Keratinocyte (primary cell): ENCODE results near the gene HELLS. TPM values are rescaled to one million over a fixed set of nuclear protein-coding genes. Genes with fewer than 3 reads are reported as not detected.
"Not testable (repeated sequence)": the region's sequence is repeated elsewhere in the genome, so short reads cannot be mapped to it uniquely, and the experiment has no call there.

Experiments used
- DNase-seq: peaks from one replicate; pipeline ENCODE4 v3.0.0-alpha.2; 2011; ENCODE audit warnings: low read depth, missing footprints, low spot score
- FAIRE-seq: peaks from 2 replicates; lab custom pipeline; 2011; peaks lifted over from hg19 to GRCh38; lab: Jason Lieb, UNC
- H2AFZ ChIP-seq: 2 replicates; pipeline ENCODE4 v1.6.0; 2012; ENCODE audit warnings: low read length, control low read depth, inconsistent platforms; ENCODE audit not compliant: control insufficient read depth
- H3K27ac ChIP-seq: 2 replicates; pipeline ENCODE4 v1.5.1; 2011; ENCODE audit warnings: low read length; ENCODE audit not compliant: control insufficient read depth, insufficient read depth
- H3K27me3 ChIP-seq: 3 replicates; pipeline ENCODE4 v1.6.0; 2011; ENCODE audit warnings: low read length; ENCODE audit not compliant: control insufficient read depth, insufficient read depth; ENCODE audit errors: extremely low read depth
- H3K36me3 ChIP-seq, 2 experiments: 2 replicates in 1 of 2; 3 replicates in 1 of 2; pipeline ENCODE4 v1.5.1; 2011; ENCODE audit warnings: low read length in 2 of 2, mild to moderate bottlenecking in 1 of 2; ENCODE audit not compliant: control insufficient read depth in 2 of 2, insufficient read depth in 2 of 2; ENCODE audit errors: extremely low read depth in 1 of 2
- H3K4me1 ChIP-seq: 3 replicates; pipeline ENCODE4 v1.5.1; 2011; ENCODE audit warnings: low read length; ENCODE audit not compliant: control insufficient read depth, insufficient read depth; ENCODE audit errors: extremely low read depth
- H3K4me2 ChIP-seq: 3 replicates; pipeline ENCODE4 v1.6.0; 2011; ENCODE audit warnings: low read depth, low read length; ENCODE audit not compliant: control insufficient read depth, insufficient read depth; ENCODE audit errors: extremely low read depth
- H3K4me3 ChIP-seq, 3 experiments: fragments of 200-600 bp in 1 of 3; sonication (generic) in 1 of 3; 2 replicates in 2 of 3; 3 replicates in 1 of 3; pipeline ENCODE4 v1.5.1; 2011 to 2016; ENCODE audit warnings: low read length in 3 of 3, mild to moderate bottlenecking in 3 of 3, control low read depth in 2 of 3, inconsistent platforms in 1 of 3, low read depth in 1 of 3, mixed read lengths in 1 of 3, mixed run types in 1 of 3, moderate library complexity in 1 of 3; ENCODE audit not compliant: control insufficient read depth in 2 of 3, insufficient read depth in 2 of 3; ENCODE audit errors: extremely low read depth in 1 of 3
- H3K79me2 ChIP-seq: 2 replicates; pipeline ENCODE4 v1.6.0; 2012; ENCODE audit warnings: low read length; ENCODE audit not compliant: control insufficient read depth, insufficient read depth
- H3K9ac ChIP-seq: 3 replicates; pipeline ENCODE4 v1.6.0; 2011; ENCODE audit warnings: low read length; ENCODE audit not compliant: control insufficient read depth, insufficient read depth; ENCODE audit errors: extremely low read depth
- H3K9me1 ChIP-seq: 3 replicates; pipeline ENCODE4 v1.6.0; 2011; ENCODE audit warnings: low read length; ENCODE audit not compliant: control insufficient read depth, insufficient read depth; ENCODE audit errors: extremely low read depth
- H3K9me3 ChIP-seq: 2 replicates; pipeline ENCODE4 v1.5.1; 2012; ENCODE audit warnings: low read depth, low read length; ENCODE audit not compliant: control insufficient read depth
- H4K20me1 ChIP-seq: 3 replicates; pipeline ENCODE4 v1.6.0; 2011; ENCODE audit warnings: low read length; ENCODE audit not compliant: control insufficient read depth, insufficient read depth; ENCODE audit errors: extremely low read depth
- EZH2 ChIP-seq: IDR thresholded peaks from one replicate; pipeline ENCODE4 v1.6.1; 2012; ENCODE audit warnings: inconsistent platforms, mild to moderate bottlenecking, low read length, moderate library complexity
- dilution Hi-C: fragments of 300-500 bp; cut with MboI; formaldehyde crosslinking; loops from one replicate; pipeline ENCODE4 v1.7.0; 2020; ENCODE audit warnings: low sequenced_read_pairs; ENCODE audit not compliant: extremely low pct_ligation_motif_present
- polyA plus RNA-seq, 5 experiments: library from polyadenylated mRNA; depleted of rRNA in 3 of 5; stranded (reverse) in 3 of 5; stranded (forward) in 1 of 5; unstranded in 1 of 5; fragments of >200 nt; gene quantifications; 1 replicate in 1 of 5; 2 replicates in 3 of 5; 3 replicates in 1 of 5; pipeline versions ENCODE4 v1.2.1 to v1.2.3, GENCODE V29; 2011 to 2012; ENCODE audit warnings: missing spikeins in 2 of 5, low read depth in 1 of 5, low replicate concordance in 1 of 5
- TF ChIP-seq, protein P1 (sequence below), 3 experiments: IDR thresholded peaks in 1 of 3; conservative IDR thresholded peaks in 1 of 3; optimal IDR thresholded peaks in 1 of 3; 2 replicates in 2 of 3; 3 replicates in 1 of 3; pipeline versions ENCODE3 to v1.5.1; 2011; ENCODE audit warnings: low read length in 3 of 3, mild to moderate bottlenecking in 3 of 3, moderate library complexity in 2 of 3, control low read depth in 1 of 3, inconsistent platforms in 1 of 3; ENCODE audit not compliant: insufficient read depth in 2 of 3; ENCODE audit errors: extremely low read depth in 1 of 3

Gene HELLS
- polyA plus RNA-seq, 1 donor (not counting 4 experiments of a cell fraction or from before 2014, with no cell fraction given): 16.4 TPM

DNA sequence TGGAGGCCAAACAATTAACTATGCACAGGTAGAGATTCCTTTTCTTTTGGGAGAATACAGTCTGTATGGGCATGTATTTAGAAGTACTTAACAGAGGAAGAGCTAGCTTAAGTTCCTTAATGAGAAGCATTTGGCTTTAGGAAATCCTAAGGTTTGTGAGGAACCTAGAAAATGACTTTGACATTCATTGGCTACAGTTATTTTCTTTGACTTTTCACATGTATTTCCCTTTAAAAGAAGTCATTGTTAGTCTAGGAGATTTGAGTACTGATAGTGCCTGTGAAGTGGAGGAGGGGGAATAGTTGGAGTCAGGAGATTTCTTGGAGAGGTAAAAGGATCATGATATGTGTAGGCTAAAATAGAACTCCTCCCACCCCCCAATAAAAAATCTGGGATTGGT lies 3.6 kb downstream of the HELLS start:
- H3K9me3 ChIP-seq: no peaks in the 10 kb centered on the region
- no peak for TF ChIP-seq EZH2
- TF ChIP-seq, protein P1, sequence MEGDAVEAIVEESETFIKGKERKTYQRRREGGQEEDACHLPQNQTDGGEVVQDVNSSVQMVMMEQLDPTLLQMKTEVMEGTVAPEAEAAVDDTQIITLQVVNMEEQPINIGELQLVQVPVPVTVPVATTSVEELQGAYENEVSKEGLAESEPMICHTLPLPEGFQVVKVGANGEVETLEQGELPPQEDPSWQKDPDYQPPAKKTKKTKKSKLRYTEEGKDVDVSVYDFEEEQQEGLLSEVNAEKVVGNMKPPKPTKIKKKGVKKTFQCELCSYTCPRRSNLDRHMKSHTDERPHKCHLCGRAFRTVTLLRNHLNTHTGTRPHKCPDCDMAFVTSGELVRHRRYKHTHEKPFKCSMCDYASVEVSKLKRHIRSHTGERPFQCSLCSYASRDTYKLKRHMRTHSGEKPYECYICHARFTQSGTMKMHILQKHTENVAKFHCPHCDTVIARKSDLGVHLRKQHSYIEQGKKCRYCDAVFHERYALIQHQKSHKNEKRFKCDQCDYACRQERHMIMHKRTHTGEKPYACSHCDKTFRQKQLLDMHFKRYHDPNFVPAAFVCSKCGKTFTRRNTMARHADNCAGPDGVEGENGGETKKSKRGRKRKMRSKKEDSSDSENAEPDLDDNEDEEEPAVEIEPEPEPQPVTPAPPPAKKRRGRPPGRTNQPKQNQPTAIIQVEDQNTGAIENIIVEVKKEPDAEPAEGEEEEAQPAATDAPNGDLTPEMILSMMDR (optimal IDR thresholded peaks at IDR 0.05 in 1 of 3, IDR thresholded peaks at IDR 0.05 in 1 of 3, conservative IDR thresholded peaks at IDR 0.05 in 1 of 3; ENCODE audit: extremely low read depth in 1 of 3, insufficient read depth in 2 of 3, low read length in 3 of 3): no peak
- H3K4me3 ChIP-seq: no peak overlapping the region
- no peak overlapping the region for H3K27ac ChIP-seq
- no peaks in the 10 kb centered on the region for H3K27me3 ChIP-seq
- no peaks in the 10 kb centered on the region for H3K36me3 ChIP-seq
- no peaks in the 10 kb centered on the region for H3K9me1 ChIP-seq
- dilution Hi-C loops: no loop called here
- no peak overlapping the region for H3K4me2 ChIP-seq
- H3K4me1 ChIP-seq: peaks cover 7% of the 10 kb centered on the region
- H3K79me2 ChIP-seq: peaks cover 24% of the 10 kb centered on the region
- DNase-seq (no peak), FAIRE-seq (no peak)
- H3K9ac ChIP-seq: no peak overlapping the region
- no peak overlapping the region for H2AFZ ChIP-seq
- no peaks in the 10 kb centered on the region for H4K20me1 ChIP-seq

DNA sequence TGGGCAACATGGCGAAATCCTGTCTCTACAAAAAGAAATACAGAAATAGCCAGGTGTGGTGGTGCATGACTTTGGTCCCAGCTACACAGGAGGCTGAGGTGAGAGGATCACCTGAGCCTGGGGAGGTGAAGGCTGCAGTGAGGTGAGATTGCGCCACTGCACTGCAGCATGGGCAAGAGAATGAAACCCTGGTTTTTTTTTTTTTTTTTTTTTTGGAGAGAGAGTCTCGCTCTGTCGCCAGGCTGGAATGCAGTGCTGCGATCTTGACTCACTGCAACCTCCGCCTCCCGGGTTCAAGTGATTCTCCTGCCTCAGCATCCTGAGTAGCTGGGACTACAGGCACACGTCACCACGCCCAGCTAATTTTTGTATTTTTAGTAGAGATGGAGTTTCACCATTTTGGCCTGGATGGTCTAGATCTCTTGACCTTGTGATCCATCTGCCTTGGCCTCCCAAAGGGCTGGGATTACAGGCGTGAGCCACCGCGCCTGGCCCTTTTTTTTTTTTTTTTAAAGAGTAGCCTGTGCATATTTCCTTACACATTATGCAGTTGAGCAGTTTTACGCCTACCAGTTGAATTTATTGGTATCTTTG lies 22.2 kb downstream of the HELLS start:
- H4K20me1 ChIP-seq, H3K4me2 ChIP-seq, H3K9ac ChIP-seq, dilution Hi-C loops, FAIRE-seq, DNase-seq, H3K79me2 ChIP-seq, H3K27me3 ChIP-seq, H3K9me3 ChIP-seq, H3K4me1 ChIP-seq, H3K36me3 ChIP-seq, H2AFZ ChIP-seq, H3K9me1 ChIP-seq, H3K4me3 ChIP-seq, H3K27ac ChIP-seq: not testable (repeated sequence)

DNA sequence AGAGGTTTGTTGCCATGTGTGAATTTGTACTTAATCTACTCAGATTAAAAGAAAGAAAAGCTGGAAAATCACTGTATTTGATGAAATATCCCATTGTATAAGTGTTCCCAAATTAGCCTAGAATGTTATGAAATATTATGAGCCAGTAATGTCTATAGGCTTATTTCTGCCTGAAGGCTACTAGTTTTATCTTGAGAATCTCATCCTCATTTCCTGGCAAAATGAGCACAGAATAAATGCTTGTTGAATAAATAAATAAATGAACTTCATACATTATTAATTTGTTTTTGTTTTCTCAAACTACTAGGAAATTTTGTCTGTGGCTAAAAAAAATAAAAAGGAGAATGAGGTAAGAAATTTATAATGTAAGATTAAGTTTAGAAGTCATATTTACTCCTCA lies 25.5 kb downstream of the HELLS start:
- TF ChIP-seq EZH2: no peak
- TF ChIP-seq, protein P1 (optimal IDR thresholded peaks at IDR 0.05 in 1 of 3, IDR thresholded peaks at IDR 0.05 in 1 of 3, conservative IDR thresholded peaks at IDR 0.05 in 1 of 3; ENCODE audit: extremely low read depth in 1 of 3, insufficient read depth in 2 of 3, low read length in 3 of 3): no peak
- Histone ChIP-seq H2AFZ (no peak overlapping the region), H3K4me1 (no peaks in the 10 kb centered on the region), H3K27ac (no peak overlapping the region), H3K9me3 (no peaks in the 10 kb centered on the region), H4K20me1 (no peaks in the 10 kb centered on the region), H3K9me1 (no peaks in the 10 kb centered on the region), H3K36me3 (no peaks in the 10 kb centered on the region), H3K4me3 (no peak overlapping the region), H3K4me2 (no peak overlapping the region), H3K79me2 (no peaks in the 10 kb centered on the region), H3K27me3 (no peaks in the 10 kb centered on the region), H3K9ac (no peak overlapping the region)
- dilution Hi-C loops: no loop called here
- FAIRE-seq: no peak
- DNase-seq: no peak
